ENCODE measurements around the gene ZNF609.

The ZNF609 gene

GRCh38 chr15:64678126-64678819 lies 217.9 kb downstream of the ZNF609 start:
- no peak for DNase-seq

DNA sequence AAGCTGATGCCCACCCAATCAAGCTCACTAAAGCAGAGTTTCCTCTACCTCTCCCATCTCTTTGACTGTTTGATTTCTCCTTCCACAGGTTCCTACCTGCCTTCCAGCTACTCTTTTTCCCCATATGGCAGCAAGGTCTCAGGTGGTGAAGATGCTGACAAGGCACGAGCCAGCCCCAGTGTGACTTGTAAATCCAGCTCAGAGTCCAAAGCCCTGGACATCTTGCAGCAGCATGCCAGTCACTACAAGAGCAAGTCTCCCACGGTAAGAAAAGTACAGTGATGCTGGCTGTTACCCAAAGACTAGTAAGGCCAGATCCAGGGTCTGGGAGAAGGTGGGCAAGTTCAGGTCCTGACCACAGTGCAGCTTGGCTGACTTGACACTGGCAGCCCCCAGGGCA lies 219.7 kb downstream of the ZNF609 start:
- DNase-seq = no peak

DNA sequence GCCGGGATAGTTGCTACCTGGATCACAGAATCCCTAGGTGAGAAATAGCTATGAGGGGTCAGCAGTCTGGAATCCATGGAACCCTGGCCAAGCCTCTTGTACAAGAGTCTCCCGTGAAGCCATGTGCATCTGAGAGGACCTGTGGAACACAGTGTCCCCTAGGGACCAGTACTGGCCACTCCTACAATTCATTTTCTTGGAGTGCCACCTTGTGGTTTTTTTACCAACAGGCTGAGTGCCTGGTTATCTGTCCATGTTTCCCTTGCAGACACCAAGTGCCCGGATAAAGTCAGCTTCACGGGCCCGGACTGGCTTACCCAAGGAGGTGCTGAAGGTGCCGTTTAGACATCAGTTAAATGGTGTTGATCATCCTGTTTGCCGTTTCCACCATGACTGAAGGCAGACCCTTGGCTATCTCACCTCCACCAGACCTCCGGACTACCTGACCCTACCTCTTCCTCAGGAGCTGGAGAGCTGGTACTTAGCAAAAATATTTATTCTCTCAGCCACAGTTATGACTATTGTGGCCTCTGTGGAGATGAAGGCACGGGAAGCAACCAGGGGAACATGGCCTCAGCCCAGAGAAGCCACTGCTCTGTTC lies 221.1 kb downstream of the ZNF609 start:
- DNase-seq = peak; percentile 83 to 92

- DNase-seq = no peak
Observed at GRCh38 chr15:64682255-64682654, 221.9 kb downstream of the ZNF609 start.

GRCh38 chr15:64683378-64683777 lies 223.0 kb downstream of the ZNF609 start:
- no peak for DNase-seq

- DNase-seq = no peak
Observed at GRCh38 chr15:64685230-64685888, 225.0 kb downstream of the ZNF609 start.

- peak; percentile 27 to 52 for DNase-seq
Observed at GRCh38 chr15:64686130-64686735, 225.9 kb downstream of the ZNF609 start.

DNA sequence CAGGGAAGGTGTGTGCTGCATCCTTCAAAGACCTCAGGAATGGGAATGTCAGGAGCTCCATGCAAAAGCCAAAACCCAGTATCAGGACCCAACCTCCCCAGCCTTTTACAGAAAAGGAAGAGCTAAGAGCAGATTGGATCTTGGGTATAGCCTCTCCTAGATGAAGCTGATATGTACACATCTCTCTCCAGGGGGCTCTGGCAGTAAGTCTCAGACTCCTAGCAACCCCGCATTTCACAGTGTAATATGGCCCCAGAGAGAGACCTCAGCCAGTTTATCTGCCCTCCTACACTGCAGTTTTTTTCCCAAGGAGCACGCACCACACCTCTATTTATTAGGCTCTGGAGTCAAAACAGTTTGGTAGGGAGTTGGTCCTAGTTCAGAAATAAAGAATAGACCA lies 226.8 kb downstream of the ZNF609 start:
- DNase-seq = no peak

DNA sequence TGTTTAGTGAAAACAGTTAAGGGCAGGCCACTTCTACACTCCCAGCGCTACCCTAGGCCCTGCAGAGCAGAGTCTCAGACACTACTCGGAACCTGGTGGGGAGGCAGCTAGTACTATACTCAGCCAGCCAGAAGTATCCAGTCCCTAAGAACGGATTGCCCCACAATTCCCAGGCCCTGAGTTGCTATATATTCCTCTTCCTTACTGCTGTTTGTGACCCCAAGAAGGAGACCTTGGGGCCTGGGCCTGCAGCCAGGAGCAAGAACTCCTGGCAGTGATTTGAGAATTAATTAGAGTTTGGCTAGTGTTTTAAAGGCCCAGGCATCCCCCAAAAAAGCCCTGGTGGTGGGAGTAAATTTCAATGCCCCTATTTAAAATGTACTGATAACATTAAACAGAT lies 227.3 kb downstream of the ZNF609 start:
- DNase-seq = no peak

DNA sequence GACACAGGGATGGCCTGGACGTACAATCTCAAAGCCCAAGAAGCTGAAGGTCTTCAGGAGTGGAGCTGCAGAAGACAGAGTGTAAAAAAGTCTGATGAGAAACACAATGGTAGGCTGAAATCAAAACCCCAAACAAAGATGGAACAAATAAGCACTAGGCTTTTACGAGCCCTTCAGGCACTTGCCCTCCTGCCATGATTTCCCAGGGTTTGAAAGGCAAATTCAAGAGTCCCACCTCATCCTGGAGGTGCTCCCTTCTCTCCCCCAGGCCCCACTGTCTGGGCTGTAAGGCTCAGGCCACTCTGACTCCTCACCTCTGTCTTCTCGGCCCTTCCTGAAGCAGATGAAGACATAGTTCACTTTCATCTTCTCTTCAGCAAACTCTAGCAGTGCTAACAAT lies 228.4 kb downstream of the ZNF609 start:
- no peak for DNase-seq

- DNase-seq = no peak
Observed at GRCh38 chr15:64690008-64690407, 229.6 kb downstream of the ZNF609 start.

GRCh38 chr15:64690578-64691296 lies 230.4 kb downstream of the ZNF609 start:
- no peak for DNase-seq

- no peak for DNase-seq
Observed at GRCh38 chr15:64691896-64692565, 231.7 kb downstream of the ZNF609 start.

GRCh38 chr15:64693134-64693533 lies 232.8 kb downstream of the ZNF609 start:
- no peak for DNase-seq

GRCh38 chr15:64694816-64695215 lies 234.4 kb downstream of the ZNF609 start:
- no peak for DNase-seq

DNA sequence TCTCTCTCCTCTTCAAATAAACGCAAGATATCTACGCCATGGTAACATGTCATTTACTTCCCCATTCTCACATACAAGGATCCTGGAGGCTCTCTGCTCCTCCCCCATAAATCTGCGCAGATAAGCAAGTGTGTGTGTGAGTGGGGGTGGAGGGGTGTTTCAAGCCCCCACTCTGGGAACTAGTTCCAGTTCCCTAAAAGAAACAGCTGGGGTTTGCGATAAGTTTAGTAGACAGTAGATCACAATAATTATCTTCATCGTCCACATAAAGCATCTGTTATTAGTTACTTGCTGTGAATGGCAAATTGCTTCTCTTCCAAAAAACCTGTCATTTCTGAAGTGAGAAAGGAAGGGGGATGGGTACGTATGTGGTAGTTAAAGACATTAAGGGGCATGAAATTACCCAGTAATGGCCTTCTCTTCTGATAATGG lies 235.2 kb downstream of the ZNF609 start:
- DNase-seq = no peak

DNA sequence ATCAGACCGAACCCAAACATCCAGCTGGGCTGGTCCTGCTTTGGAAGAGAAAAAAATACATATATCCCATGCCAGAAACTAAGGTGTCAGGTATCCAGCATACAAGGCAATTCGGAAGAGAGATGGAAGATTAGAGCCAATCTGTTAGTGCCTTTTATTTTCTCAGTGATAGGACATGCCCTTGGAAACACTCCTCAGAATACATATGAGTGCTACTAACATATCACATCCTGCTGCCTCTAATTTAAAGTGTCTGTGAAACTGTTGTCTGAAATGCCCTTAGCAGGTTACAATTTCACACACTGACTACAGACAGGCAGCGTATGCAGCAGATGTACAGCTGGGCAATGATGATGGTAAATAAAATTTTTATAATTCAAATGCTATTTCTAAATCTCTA lies 236.1 kb downstream of the ZNF609 start:
- DNase-seq = no peak

DNA sequence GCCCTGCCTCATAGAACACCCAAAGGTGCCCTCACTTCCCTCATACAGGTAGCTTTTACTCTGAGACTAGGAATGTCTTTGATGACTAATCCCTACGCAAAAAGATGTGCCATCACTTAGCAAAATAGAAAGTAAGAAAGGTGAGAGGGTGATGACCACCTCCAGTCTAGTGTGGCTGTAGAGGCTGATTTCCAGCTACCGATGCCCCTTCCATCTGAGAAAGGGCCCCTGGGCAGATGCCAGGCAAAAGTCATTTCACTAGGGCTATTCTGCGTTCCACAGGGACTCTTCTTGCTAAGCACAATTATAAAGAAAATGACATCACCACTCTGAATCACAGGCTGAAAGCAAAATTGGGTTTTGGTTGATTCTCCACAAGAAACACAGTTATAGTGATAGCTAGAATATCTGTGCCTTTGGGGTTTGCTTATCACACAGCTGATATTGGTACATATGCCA lies 237.6 kb downstream of the ZNF609 start:
- DNase-seq = no peak

- no peak for DNase-seq
Observed at GRCh38 chr15:64698823-64699222, 238.4 kb downstream of the ZNF609 start.

GRCh38 chr15:64699751-64700388 lies 239.5 kb downstream of the ZNF609 start:
- peak in 1 of 2 experiments; percentile 32 for DNase-seq

GRCh38 chr15:64701051-64701450 lies 240.7 kb downstream of the ZNF609 start:
- DNase-seq = no peak
